ENCODE measurements around the gene C4BPA.

C4BPA gene

GRCh38 chr1:207181847-207182246 lies 77.8 kb downstream of the C4BPA start:
- no peak for DNase-seq

- no peak for DNase-seq
Measured at GRCh38 chr1:207186503-207186902, 82.5 kb downstream of the C4BPA start.

- DNase-seq, result no peak
Measured at GRCh38 chr1:207188901-207189300, 84.9 kb downstream of the C4BPA start.

- no peak for DNase-seq
Measured at GRCh38 chr1:207191061-207191460, 87.0 kb downstream of the C4BPA start.

GRCh38 chr1:207191776-207192175 lies 87.7 kb downstream of the C4BPA start:
- DNase-seq, result no peak

- no peak for DNase-seq
Measured at GRCh38 chr1:207194197-207194596, 90.2 kb downstream of the C4BPA start.
